Body of pancreas (tissue), 4 donors: ENCODE measurements around the gene CD47.

Experiments used
- POLR2A ChIP-seq, 3 donors: fragments of 450-650 bp; IDR thresholded peaks; one replicate each; pipeline ENCODE4 v1.6.1; 2016; ENCODE audit warnings: antibody characterized with exemption in 3 of 3, mild to moderate bottlenecking in 2 of 3
- TF ChIP-seq, protein P1 (sequence below), 7 experiments: fragments of 450-650 bp in 4 of 7; fragments of 200-600 bp in 3 of 7; sonication (generic) in 3 of 7; IDR thresholded peaks; one replicate each; pipeline ENCODE4 v1.5.1; 2016 to 2019; ENCODE audit warnings: antibody characterized with exemption in 7 of 7

DNA sequence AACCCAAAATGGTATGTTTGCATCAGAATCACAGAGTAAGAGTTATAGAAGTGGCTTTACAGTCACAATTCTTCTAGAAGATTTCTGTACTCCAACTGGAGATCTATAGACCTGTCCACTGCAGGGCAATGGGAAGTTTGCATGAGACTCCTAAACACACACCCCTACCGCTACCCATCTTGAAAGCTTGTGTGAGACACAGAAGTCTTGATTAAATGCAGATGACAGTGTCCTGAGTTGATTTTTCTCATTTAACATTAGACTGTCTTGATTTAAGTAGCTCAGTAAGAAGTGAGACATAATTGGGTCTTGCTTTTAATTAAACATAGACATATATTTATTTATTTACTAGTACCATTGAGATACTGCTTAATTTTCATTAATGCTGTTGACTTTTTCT is 54.4 kb downstream of the CD47 start:
- TF ChIP-seq, protein P1, sequence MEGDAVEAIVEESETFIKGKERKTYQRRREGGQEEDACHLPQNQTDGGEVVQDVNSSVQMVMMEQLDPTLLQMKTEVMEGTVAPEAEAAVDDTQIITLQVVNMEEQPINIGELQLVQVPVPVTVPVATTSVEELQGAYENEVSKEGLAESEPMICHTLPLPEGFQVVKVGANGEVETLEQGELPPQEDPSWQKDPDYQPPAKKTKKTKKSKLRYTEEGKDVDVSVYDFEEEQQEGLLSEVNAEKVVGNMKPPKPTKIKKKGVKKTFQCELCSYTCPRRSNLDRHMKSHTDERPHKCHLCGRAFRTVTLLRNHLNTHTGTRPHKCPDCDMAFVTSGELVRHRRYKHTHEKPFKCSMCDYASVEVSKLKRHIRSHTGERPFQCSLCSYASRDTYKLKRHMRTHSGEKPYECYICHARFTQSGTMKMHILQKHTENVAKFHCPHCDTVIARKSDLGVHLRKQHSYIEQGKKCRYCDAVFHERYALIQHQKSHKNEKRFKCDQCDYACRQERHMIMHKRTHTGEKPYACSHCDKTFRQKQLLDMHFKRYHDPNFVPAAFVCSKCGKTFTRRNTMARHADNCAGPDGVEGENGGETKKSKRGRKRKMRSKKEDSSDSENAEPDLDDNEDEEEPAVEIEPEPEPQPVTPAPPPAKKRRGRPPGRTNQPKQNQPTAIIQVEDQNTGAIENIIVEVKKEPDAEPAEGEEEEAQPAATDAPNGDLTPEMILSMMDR (IDR thresholded peaks at IDR 0.05), result no peak
- no peak for TF ChIP-seq POLR2A (IDR thresholded peaks at IDR 0.05)
